ENCODE measurements around the gene MTARC2. TPM values are rescaled to one million over a fixed set of nuclear protein-coding genes. Genes with fewer than 3 reads are reported as not detected.
A peak's percentile ranks its signal among the peaks of the same experiment; 100 is the strongest.

The MTARC2 gene
- total and polyA plus RNA-seq, 2 donors (not counting 1 experiment from before 2014, with no cell fraction given): 12.6 to 14.5 TPM

DNA sequence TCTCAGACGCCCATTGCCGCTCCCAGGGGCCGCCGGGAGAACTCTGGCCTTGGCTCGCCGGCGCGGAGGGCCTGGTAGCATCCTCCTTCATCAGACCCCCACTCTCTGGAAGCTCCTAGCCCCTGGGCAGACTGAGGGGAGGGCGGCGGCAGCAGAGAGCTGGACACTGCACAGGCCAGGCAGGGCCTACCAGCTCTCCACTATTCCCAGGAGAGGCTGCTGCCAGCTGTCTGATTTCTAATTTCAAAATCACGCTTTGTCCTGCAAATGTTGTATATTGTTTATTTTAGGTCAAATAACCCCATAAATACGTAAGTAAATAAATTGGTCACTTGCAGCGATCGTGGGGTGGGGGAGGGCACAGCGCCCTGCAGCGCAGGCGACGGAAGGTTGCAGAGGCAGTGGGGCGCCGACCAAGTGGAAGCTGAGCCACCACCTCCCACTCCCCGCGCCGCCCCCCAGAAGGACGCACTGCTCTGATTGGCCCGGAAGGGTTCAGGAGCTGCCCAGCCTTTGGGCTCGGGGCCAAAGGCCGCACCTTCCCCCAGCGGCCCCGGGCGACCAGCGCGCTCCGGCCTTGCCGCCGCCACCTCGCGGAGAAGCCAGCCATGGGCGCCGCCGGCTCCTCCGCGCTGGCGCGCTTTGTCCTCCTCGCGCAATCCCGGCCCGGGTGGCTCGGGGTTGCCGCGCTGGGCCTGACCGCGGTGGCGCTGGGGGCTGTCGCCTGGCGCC is 38.4 kb downstream of the MTARC2 start, which contains the start of gene MTARC1:
Gene MTARC1, plus strand, starts transcription at position 577 of the 732 bp plus-strand sequence. Its CDS starts 32 bp downstream, at position 609.
- Histone ChIP-seq H3K27me3 (ENCODE audit: control insufficient read depth, insufficient read depth, low read length) (no peaks in the 10 kb centered on the region), H3K4me1 (ENCODE audit: control insufficient read depth, extremely low read depth, insufficient read depth, low read length) (peaks cover 2% of the 10 kb centered on the region), H4K20me1 (ENCODE audit: control insufficient read depth, extremely low read depth, insufficient read depth, low read length) (no peaks in the 10 kb centered on the region), H3K36me3 (ENCODE audit: control insufficient read depth, insufficient read depth, low read length) (no peaks in the 10 kb centered on the region), H3K9ac (ENCODE audit: insufficient read depth, low read length) (no peak within 1 kb of the TSS), H3K4me2 (ENCODE audit: extremely low read depth, insufficient read depth, low read length) (peak within 1 kb of the TSS; percentile 20), H3K9me3 (ENCODE audit: control insufficient read depth, insufficient read depth, low read depth, low read length) (no peaks in the 10 kb centered on the region), H3K4me3 (replicated peaks in 1 of 4; ENCODE audit: control extremely low read depth in 1 of 4, insufficient read depth in 1 of 4, low read depth in 3 of 4, low read length in 4 of 4) (peak within 1 kb of the TSS; percentile 34 to 55 (median 40)), H2AFZ (ENCODE audit: low read length) (peak within 1 kb of the TSS; percentile 45), H3K79me2 (ENCODE audit: control insufficient read depth, insufficient read depth, low read length) (no peaks in the 10 kb centered on the region), H3K27ac (ENCODE audit: insufficient read depth, low read length) (no peak within 1 kb of the TSS)
- no peak for TF ChIP-seq EZH2 (IDR thresholded peaks at IDR 0.05; ENCODE audit: low read length, missing control alignments)
- TF ChIP-seq, protein P1, sequence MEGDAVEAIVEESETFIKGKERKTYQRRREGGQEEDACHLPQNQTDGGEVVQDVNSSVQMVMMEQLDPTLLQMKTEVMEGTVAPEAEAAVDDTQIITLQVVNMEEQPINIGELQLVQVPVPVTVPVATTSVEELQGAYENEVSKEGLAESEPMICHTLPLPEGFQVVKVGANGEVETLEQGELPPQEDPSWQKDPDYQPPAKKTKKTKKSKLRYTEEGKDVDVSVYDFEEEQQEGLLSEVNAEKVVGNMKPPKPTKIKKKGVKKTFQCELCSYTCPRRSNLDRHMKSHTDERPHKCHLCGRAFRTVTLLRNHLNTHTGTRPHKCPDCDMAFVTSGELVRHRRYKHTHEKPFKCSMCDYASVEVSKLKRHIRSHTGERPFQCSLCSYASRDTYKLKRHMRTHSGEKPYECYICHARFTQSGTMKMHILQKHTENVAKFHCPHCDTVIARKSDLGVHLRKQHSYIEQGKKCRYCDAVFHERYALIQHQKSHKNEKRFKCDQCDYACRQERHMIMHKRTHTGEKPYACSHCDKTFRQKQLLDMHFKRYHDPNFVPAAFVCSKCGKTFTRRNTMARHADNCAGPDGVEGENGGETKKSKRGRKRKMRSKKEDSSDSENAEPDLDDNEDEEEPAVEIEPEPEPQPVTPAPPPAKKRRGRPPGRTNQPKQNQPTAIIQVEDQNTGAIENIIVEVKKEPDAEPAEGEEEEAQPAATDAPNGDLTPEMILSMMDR (conservative IDR thresholded peaks at IDR 0.05 in 1 of 2, IDR thresholded peaks at IDR 0.05 in 1 of 2; ENCODE audit: low read depth in 1 of 2, low read length in 2 of 2): no peak
- DNase-seq (ENCODE audit: low read depth in 2 of 2): peak; percentile 47 to 57

DNA sequence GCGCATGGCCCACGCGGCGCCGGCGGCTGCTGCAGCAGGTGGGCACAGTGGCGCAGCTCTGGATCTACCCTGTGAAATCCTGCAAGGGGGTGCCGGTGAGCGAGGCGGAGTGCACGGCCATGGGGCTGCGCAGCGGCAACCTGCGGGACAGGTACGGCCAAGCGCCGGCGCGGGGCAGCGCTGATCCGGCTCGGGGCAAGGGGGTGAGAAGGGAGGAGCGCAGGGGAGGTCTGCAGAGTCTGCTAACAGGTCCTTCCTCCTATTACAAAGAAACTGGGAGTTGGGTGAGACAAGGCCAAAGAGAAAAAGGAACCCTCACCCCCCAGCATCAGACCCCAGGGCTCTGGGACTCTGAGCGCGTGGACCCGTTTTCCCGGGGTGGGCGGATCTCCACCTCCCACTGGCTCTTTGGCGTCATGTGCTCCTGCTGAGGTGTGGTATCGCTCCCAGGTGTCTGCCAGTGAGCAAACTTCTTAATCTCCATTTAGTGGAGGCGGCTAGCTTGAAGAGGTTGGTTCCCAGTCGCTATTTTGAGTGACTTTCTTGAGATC is 39.0 kb downstream of the MTARC2 start:
- peaks cover 2% of the 10 kb centered on the region for H3K4me1 ChIP-seq (ENCODE audit: control insufficient read depth, extremely low read depth, insufficient read depth, low read length)
- H3K9me3 ChIP-seq (ENCODE audit: control insufficient read depth, insufficient read depth, low read depth, low read length): no peaks in the 10 kb centered on the region
- H3K27ac ChIP-seq (ENCODE audit: insufficient read depth, low read length): no peak overlapping the region
- no peaks in the 10 kb centered on the region for H3K36me3 ChIP-seq (ENCODE audit: control insufficient read depth, insufficient read depth, low read length)
- no peaks in the 10 kb centered on the region for H3K79me2 ChIP-seq (ENCODE audit: control insufficient read depth, insufficient read depth, low read length)
- peak overlapping the region; percentile 20 for H3K4me2 ChIP-seq (ENCODE audit: extremely low read depth, insufficient read depth, low read length)
- H3K4me3 ChIP-seq (replicated peaks in 1 of 4; ENCODE audit: control extremely low read depth in 1 of 4, insufficient read depth in 1 of 4, low read depth in 3 of 4, low read length in 4 of 4): peak overlapping the region; percentile 15 to 55 (median 30)
- no peaks in the 10 kb centered on the region for H4K20me1 ChIP-seq (ENCODE audit: control insufficient read depth, extremely low read depth, insufficient read depth, low read length)
- TF ChIP-seq, protein P1 (conservative IDR thresholded peaks at IDR 0.05 in 1 of 2, IDR thresholded peaks at IDR 0.05 in 1 of 2; ENCODE audit: low read depth in 1 of 2, low read length in 2 of 2): no peak
- TF ChIP-seq EZH2 (IDR thresholded peaks at IDR 0.05; ENCODE audit: low read length, missing control alignments): no peak
- H2AFZ ChIP-seq (ENCODE audit: low read length): peak overlapping the region; percentile 45
- no peak overlapping the region for H3K9ac ChIP-seq (ENCODE audit: insufficient read depth, low read length)
- no peak for DNase-seq (ENCODE audit: low read depth in 2 of 2)
- H3K27me3 ChIP-seq (ENCODE audit: control insufficient read depth, insufficient read depth, low read length): no peaks in the 10 kb centered on the region

DNA sequence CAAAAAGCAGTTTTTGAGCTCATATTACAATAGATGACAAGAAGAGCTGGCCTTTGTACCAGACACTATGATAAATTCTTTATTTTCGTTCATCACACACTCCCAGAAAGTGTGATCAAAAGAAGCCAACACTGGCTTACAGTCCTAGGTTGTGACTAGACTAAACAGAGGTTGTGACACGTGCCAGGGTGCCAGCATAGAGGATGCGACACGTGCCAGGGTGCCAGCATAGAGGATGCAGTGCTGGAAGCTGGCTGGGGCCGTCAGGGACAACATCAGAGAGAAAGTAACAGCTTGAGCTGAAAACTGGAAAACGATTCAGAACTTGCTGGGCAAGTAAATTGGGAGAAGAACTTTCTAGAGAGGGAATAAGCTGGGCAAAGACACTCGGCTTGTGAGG is 40.8 kb downstream of the MTARC2 start:
- Histone ChIP-seq H2AFZ (ENCODE audit: low read length) (no peak overlapping the region), H3K4me2 (ENCODE audit: extremely low read depth, insufficient read depth, low read length) (no peak overlapping the region), H3K27me3 (ENCODE audit: control insufficient read depth, insufficient read depth, low read length) (no peaks in the 10 kb centered on the region), H3K27ac (ENCODE audit: insufficient read depth, low read length) (no peak overlapping the region), H3K4me3 (replicated peaks in 1 of 4; ENCODE audit: control extremely low read depth in 1 of 4, insufficient read depth in 1 of 4, low read depth in 3 of 4, low read length in 4 of 4) (no peak overlapping the region), H3K4me1 (ENCODE audit: control insufficient read depth, extremely low read depth, insufficient read depth, low read length) (peaks cover 2% of the 10 kb centered on the region), H3K9me3 (ENCODE audit: control insufficient read depth, insufficient read depth, low read depth, low read length) (no peaks in the 10 kb centered on the region), H3K36me3 (ENCODE audit: control insufficient read depth, insufficient read depth, low read length) (no peaks in the 10 kb centered on the region), H3K9ac (ENCODE audit: insufficient read depth, low read length) (no peak overlapping the region), H3K79me2 (ENCODE audit: control insufficient read depth, insufficient read depth, low read length) (no peaks in the 10 kb centered on the region), H4K20me1 (ENCODE audit: control insufficient read depth, extremely low read depth, insufficient read depth, low read length) (no peaks in the 10 kb centered on the region)
- no peak for DNase-seq (ENCODE audit: low read depth in 2 of 2)
- no peak for TF ChIP-seq EZH2 (IDR thresholded peaks at IDR 0.05; ENCODE audit: low read length, missing control alignments)
- TF ChIP-seq, protein P1 (conservative IDR thresholded peaks at IDR 0.05 in 1 of 2, IDR thresholded peaks at IDR 0.05 in 1 of 2; ENCODE audit: low read depth in 1 of 2, low read length in 2 of 2): no peak
